BJ (cell line): Measurements from ENCODE around the gene PCK2. TPM values are rescaled to one million over a fixed set of nuclear protein-coding genes. Genes with fewer than 3 reads are reported as not detected.
A peak's percentile ranks its signal among the peaks of the same experiment; 100 is the strongest.

Experiments
- CTCF ChIA-PET: fragments of 350-600 bp; formaldehyde crosslinking; extraction: SDS; loops from one replicate; lab custom pipeline; 2021; ENCODE audit warnings: antibody characterized with exemption, inconsistent platforms; lab: Yijun Ruan, JAX
- POLR2A ChIA-PET: fragments of 300-600 bp; sonication (Branson Sonifier 250); formaldehyde crosslinking; extraction: SDS; loops from one replicate; lab custom pipeline; 2021; ENCODE audit warnings: antibody characterized with exemption; lab: Charles Lee
- DNase-seq: peaks from one replicate; pipeline ENCODE4 v3.0.0-alpha.2; 2011; ENCODE audit warnings: low read depth
- H3K27me3 ChIP-seq: 2 replicates; pipeline ENCODE4 v1.6.0; 2011; ENCODE audit warnings: low read length; ENCODE audit not compliant: control insufficient read depth, insufficient read depth
- H3K36me3 ChIP-seq: 2 replicates; pipeline ENCODE4 v1.5.1; 2011; ENCODE audit warnings: low read length; ENCODE audit not compliant: control insufficient read depth, insufficient read depth
- H3K4me3 ChIP-seq: 2 replicates; pipeline ENCODE4 v1.5.1; 2011; ENCODE audit warnings: low read depth, mild to moderate bottlenecking, control low read depth, low read length
- CTCF ChIP-seq: IDR thresholded peaks from 2 replicates; pipeline ENCODE4 v1.5.1; 2011; ENCODE audit warnings: low read depth, mild to moderate bottlenecking, control low read depth, inconsistent platforms, low read length, moderate library complexity; ENCODE audit not compliant: insufficient read depth
- polyA plus RNA-seq: library from polyadenylated mRNA; depleted of rRNA; stranded (reverse); fragments of >200 nt; gene quantifications from 2 replicates; pipeline ENCODE4 v1.2.3, GENCODE V29; 2011

Gene PCK2
- polyA plus RNA-seq, 1 experiment = 227 TPM

- no peak for TF ChIP-seq CTCF
- Histone ChIP-seq H3K4me3 (no peak overlapping the region), H3K36me3 (no peaks in the 10 kb centered on the region), H3K27me3 (peaks cover under 1% of the 10 kb centered on the region; the same call in 1 of the 2 replicates)
- no peak for DNase-seq
- POLR2A ChIA-PET = no interaction called here
- CTCF ChIA-PET = interaction anchor here (0.7 to 8.5 kb wide), 3 partner anchors 15 to 73 kb away, joined by 3 to 200 read pairs (median 3); no protein-coding TSS in a partner anchor
These were observed 6.0 kb upstream of the PCK2 start for GRCh38 chr14:24088095-24088494.

GRCh38 chr14:24089890-24090289 lies 4.2 kb upstream of the PCK2 start:
- no peak overlapping the region for H3K4me3 ChIP-seq
- DNase-seq = no peak
- ChIA-PET CTCF (interaction anchor here (0.7 to 13.0 kb wide), 22 partner anchors 9 to 449 kb away, joined by 3 to 200 read pairs (median 6); partner anchors contain the start of genes CARMIL3, CPNE6 and IRF9), POLR2A (no interaction called here)
- no peak for TF ChIP-seq CTCF
- no peaks in the 10 kb centered on the region; the same call in 1 of the 2 replicates for H3K27me3 ChIP-seq
- H3K36me3 ChIP-seq = no peaks in the 10 kb centered on the region

- H3K27me3 ChIP-seq = no peaks in the 10 kb centered on the region; the same call in 1 of the 2 replicates
- no peak for TF ChIP-seq CTCF
- DNase-seq = no peak
- ChIA-PET POLR2A (no interaction called here), CTCF (interaction anchor here (1.7 to 13.0 kb wide), 6 partner anchors 11 to 77 kb away, joined by 5 to 200 read pairs (median 40); partner anchors contain the start of gene CARMIL3)
- peaks cover 5% of the 10 kb centered on the region for H3K36me3 ChIP-seq
- no peak overlapping the region for H3K4me3 ChIP-seq
These were observed 2.0 kb upstream of the PCK2 start for GRCh38 chr14:24092110-24092504.

GRCh38 chr14:24092505-24093206 lies 1.5 kb upstream of the PCK2 start:
- no peak overlapping the region for H3K4me3 ChIP-seq
- H3K36me3 ChIP-seq = peaks cover 5% of the 10 kb centered on the region
- no peak for TF ChIP-seq CTCF
- CTCF ChIA-PET = interaction anchor here (1.7 to 13.0 kb wide), 7 partner anchors 8 to 78 kb away, joined by 5 to 200 read pairs (median 7); partner anchors contain the start of gene CARMIL3
- H3K27me3 ChIP-seq = no peaks in the 10 kb centered on the region
- DNase-seq = no peak
- POLR2A ChIA-PET = no interaction called here

GRCh38 chr14:24093207-24093900 lies 757 bp upstream of the PCK2 start:
- Histone ChIP-seq H3K36me3 (peaks cover 10% of the 10 kb centered on the region), H3K27me3 (no peaks in the 10 kb centered on the region), H3K4me3 (peak overlapping the region; percentile 82; the same call in 1 of the 2 replicates)
- TF ChIP-seq CTCF = no peak
- DNase-seq = no peak
- POLR2A ChIA-PET = interaction anchor here (0.6 to 1.4 kb wide), 3 partner anchors 15 to 145 kb away, joined by 3 to 6 read pairs (median 4); partner anchors contain the start of genes DCAF11 and NRL
- CTCF ChIA-PET = interaction anchor here (0.7 to 13.0 kb wide), 8 partner anchors 9 to 78 kb away, joined by 3 to 200 read pairs (median 7); partner anchors contain the start of genes CARMIL3 and DCAF11
